Inferior parietal cortex (tissue), 1 donor: ENCODE measurements around the gene SMCO2.
"Not testable (repeated sequence)": the region's sequence is repeated elsewhere in the genome, so short reads cannot be mapped to it uniquely, and the experiment has no call there.

Experiments used
- DNase-seq: peaks from one replicate; pipeline ENCODE4 v3.0.0-alpha.2; 2016; ENCODE audit errors: extremely low spot score

SMCO2 gene

DNA sequence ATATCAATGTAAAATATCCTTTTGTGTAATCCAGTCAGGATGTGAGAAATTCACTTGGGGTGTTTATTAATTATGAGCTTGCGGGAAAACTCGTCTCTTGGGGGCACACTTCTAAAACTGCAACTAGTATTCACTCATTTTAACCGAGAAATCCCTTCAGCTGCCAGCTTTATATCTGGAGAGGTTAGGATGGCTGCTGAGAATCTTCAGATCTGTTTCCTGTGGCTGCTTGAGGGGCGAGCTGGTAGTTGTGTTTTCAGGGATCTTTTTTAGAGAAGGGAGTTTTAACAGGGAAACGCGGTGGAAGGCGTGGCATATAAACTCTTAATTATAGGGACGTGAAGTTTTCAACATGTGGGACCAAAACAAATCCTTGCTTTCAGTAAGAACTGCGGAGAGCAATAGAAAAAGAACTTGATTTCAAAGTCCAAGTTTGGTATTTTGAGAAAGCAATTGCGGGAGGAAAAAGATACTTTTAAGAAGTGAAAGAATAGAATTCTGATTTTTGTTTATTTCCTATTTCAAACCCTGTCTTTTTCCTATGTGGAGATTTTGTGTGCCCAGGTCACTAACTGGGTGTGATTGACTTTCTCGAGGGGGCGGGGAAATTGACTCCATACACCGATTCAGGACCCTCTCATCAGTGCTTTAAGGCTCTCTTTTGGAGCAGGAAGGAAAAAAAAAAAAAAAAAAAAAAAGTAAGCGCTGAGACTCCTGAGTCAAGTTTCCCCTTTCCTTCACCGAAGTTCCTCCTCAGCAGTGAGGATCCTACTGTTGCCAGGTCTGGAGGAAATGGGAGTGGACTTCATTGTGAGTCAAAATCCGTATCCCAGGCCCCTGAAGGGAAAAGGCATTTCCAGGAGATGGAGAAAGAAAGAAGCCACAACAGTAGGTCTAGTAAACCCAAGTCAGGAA lies 78.6 kb downstream of the SMCO2 start:
- DNase-seq: no peak

DNA sequence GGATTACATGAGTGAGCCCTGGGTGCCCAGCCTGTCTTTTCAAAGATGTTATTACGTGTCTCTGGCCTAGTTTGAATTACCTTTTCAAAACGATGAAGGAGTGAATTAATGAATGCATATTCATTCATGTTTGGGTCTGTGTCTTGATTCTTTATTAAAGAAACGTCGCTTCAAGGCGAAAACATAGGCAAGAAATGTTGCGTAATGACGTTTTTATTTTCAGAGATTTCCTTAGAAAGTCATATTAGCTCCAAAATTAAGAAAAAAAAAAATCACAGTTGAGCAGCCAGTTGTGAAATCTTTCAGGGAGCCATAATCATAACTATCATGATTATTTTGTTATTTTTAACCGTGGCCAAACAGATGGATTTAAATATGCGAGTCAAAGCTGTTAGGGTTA lies 81.0 kb downstream of the SMCO2 start:
- DNase-seq: no peak

DNA sequence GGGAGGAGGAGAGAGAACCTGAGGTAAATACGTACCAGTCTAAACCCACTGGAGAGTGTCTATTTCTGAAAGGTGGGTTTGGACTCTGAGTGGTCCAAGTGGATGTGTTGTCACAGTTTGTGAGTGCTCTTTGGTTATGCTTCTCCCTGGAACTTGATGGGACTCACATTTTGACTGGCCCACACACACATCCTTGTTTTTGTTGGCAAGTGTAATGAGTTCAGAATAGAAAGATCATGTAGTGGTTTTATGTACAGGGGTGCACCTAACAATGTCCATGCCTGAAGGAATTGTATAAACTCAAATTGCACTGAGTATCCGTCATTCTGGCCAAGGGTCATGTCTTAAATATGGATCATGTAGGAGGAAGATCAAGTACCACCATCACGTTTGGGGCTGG lies 82.3 kb downstream of the SMCO2 start:
- no peak for DNase-seq

DNA sequence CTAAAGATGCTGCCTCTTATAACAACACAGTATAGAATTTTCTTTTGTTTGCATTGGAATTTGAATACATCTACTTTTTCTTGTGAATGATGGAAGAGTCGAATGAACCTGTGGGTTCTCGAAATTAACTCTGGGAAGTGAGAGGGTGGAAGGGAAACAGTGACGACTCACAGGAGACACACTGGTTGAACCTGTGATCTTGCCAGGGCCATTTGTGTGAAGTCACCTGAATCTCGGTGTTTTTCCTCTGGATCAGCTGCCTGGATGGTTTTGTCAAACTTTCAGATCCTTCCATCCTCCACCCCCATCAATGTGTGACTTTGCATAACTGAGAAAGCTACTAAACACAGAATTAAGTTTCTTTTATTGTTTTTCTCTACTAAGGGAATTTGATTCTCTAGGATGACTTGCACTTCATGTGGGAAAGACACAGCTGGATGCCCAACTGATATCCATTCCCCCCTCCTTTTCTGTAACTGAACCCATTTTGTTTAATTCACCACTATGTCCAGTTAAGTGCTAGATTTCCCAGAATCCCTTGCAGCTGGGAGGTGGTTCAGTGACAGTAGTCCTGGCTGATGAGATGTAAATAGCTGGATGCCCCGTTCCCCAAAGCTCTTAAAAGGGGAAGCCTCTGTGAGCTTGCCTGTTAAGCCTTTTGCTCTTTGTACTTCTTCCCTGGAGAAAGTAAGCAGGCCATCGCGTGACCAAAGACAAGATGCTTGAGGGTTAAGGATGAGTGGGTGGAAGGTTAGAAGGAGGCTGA lies 83.8 kb downstream of the SMCO2 start:
- no peak for DNase-seq

DNA sequence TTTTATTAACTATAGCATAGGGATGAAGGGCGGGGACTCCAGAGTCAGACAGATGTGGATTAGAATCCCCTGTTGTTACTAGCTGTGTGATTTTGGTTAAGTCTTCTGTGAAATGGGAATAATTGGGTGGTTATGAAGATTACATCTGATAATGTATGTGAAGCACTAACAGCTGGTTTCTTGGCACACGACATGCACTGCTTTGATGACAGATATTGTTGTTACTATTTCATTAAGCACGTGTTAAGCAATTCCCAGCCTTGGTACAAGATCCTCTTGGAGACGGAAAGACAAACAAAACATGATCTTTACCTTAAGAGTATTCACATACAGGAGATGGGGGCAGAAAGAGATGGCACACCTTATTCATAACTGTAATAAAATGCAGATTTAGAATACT lies 85.4 kb downstream of the SMCO2 start:
- no peak for DNase-seq

DNA sequence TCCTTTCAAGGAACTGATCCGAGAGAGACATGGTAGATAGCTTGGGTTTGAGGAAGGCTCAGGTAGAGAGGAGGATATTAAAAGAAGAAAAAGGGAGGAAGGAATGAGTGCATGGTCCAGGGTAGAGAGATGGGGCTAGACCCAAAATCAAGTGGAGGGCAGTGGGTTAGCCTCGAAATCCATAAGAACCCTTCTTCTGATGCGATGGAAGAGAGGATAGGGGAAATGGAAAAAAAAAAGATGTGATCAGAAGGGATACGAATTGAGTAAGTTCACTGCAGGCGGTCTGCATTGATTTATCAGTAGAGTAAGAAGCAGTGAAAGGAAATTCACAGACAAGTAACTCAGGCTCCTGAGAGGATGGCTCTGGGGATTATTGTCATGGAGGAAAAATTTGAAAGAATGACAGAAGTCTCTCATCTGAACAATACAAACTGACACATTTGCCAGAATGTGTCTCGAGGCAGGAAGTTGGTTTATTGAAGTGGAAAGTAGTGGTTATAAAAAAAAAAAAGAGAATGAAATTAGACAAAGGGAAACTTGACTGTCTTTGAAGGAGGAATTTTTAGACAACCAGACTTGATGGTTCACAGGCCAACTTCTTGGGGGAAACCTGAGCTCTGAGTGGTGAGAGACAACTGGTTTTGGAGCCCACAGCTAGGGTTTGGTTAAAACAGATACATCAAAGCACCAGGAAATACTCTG lies 87.7 kb downstream of the SMCO2 start:
- no peak for DNase-seq

DNA sequence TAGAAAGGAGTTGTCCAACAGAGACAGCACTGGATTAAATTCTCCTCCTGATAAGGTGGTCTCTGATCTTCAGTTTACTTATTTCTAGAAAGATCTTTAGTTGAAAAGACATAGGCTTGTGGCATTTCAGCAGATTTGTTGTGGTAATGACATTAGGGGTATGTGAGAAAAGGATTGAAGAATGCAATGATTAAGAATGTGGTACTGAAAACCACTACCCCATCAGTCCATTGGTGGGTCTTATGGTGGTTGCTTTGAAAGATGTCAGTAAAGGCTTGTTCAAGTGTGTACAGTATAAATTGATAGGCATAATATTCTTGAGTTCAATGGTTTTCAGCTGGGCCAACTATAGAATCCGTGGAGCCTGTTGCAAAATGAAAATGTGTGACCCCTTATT lies 88.2 kb downstream of the SMCO2 start:
- DNase-seq: no peak

DNA sequence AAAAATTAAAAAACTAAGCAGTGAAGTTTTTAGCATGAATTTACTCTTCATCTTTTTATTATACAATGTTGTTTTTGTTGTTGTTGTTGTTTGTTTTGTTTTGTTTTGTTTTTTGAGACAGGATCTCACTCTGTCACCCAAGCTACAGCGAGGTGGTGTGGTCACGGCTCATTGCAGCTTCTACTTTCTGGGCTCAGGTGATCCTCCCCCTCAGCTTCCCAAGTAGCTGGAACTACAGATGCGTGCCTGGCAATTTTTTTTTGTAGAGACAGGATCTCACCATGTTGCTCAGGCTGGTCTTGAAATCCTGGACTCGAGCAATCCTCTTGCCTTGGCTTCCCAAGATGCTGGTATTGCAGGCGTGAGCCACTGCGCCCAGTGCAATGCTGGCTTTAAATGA lies 88.8 kb downstream of the SMCO2 start:
- no peak for DNase-seq

DNA sequence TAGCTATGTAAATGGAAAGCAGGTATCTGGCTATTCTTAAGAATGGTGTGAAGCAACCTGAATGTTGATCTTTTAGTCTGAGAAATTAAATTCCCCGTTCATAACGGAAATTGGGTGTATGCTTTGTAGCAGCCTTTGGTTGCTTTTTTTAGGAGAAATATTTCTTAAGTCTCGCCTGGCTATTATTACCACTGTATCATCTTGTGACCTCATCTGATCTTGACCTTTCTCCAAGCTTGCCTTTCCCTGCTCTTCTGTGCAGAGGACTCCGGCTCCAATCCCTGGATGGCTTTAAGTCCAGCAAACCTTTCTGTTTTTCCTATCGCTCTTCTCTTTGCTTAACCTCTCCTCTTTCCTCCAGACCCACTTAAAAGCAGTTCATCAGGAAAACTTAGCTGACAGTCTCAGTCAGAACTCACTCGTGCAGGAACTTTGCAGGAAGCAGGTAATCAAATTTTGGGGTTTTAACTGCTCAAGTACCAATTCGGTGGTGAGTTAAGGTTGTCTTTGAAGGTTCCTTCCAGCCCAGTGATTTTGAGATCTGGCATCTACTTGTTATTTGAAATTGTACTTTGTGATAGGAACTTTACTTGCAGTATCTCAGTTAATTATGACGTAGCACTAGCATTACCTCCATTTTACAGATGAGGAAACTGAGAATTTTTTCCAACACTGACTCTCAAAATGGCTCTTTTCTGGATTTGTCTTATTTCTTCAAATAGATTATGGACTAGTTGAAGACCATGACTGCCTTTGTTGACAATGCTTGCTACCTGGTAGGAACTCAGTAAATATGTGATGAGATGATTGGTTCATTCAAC lies 91.5 kb downstream of the SMCO2 start:
- DNase-seq: no peak

DNA sequence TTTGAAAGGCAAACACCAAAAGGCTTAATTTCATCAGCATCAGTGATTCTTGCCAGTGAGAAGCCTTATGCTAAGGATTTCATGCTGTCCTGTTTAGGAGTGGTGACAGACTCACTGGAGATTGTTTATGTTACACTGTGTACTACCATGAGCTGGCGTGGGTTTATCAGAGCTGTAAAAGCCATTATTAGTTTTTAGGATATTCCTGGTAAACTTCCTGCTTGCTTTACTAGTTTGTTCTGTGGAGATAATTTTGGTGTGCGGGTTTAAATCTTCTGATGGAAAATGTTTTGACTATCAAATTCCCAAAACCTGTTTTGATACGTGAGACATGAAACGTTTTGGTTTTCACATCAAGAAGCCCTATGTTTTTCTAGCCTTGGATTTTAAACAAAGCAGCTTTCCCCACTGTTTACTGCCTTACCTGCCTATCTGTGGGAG lies 92.7 kb downstream of the SMCO2 start:
- no peak for DNase-seq

DNA sequence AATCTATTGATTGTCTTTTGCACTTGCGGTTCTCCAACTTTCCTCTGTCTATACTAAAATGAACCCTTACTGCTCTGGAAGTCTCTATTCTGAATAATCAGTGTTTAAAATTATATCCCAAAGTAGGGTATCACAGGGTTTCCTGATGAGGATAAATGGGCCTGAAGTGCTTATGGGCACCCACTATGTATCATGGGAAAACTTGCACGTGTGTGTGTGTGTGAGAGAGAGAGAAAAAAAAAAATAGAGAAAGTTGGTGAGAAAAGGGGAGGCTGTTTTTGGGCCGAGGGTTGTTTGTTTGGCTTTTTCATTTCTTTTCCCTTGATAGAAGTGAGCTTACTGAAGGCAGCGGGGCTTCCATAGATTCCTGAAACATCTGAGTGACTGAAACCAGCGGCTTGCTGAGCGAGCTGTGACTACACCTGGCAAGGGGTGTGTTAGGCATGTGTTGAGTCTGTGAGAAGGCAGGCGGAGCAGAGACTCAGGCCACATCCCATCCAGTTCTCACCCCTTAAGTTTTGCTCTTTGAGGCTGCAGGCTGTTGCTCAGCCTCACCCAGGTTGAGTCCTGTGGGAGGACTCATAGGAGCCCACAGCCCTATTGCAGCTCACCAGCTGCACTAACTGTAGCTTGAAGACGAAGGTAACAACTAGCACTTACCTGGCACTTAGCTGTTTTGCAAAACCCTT lies 94.6 kb downstream of the SMCO2 start:
- DNase-seq: no peak

DNA sequence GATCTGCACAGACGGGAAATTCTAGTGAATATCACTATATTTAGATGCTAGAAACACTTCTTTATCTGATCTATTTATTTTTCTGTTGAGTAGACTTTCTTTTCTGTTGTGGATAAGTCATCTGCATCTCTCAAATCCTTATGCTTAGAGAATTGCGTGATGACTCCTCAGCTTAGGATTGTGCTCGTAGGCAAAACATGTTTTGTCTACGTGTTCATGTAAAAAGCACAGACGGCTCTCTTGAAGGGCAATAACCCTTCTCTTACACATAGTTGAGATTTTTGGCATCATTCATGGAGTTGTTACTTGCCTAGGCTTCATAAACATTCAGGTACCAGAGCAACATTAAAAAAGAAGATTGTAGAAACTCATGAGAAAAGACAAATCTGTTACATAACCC lies 96.1 kb downstream of the SMCO2 start:
- DNase-seq: no peak

DNA sequence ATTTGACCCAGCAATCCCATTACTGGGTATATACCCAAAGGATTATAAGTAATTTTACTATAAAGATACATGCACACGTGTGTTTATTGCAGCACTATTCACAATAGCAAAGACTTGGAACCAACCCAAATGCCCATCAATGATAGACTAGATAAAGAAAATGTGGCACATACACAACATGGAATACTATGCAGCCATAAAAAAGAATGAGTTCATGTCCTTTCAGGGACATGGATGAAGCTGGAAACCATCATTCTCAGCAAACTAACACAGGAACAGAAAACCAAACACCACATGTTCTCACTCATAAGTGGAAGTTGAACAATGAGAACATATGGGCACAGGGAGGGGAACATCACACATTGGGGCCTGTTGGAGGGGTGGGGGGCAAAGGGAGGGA lies 98.3 kb downstream of the SMCO2 start:
- DNase-seq: not testable (repeated sequence)

DNA sequence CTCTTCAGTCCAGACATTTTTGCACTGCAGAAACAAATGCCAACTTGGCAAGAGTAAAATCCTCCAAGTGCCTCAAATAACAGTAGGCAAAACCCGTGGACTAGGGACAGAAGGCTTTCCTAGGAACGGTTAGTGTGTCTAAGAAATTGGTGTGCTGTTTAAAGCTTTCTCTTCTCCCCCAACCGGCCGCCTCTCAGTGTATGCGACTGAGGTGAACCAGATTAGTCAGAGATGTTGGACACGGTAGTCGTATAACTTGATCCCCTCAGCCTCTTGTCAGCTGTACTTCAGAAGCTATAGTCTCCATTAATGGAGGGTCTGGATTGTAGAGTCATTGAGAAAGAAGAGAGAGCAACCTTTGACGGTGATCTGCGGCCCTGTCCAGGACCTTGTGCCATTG lies 99.1 kb downstream of the SMCO2 start:
- no peak for DNase-seq

DNA sequence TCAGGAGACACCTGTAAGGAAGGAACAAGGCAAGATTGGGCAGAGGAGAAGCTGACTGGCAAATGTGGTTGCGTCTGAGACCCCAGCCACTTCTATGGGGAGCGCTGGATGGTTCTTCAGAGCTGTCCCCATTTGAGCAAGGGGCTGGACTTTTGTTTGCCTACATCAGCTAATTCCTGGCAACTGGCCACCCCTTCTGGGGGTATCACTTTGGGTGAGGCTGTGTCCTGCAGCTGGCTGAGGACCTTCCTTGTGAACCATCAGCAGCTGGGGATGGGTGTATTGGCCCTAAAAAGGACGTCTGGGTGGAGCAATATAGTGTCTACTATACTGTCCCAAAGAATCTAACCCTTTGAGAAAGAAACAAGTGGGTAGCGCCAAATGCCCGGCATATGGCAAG lies 101.1 kb downstream of the SMCO2 start:
- DNase-seq: no peak

DNA sequence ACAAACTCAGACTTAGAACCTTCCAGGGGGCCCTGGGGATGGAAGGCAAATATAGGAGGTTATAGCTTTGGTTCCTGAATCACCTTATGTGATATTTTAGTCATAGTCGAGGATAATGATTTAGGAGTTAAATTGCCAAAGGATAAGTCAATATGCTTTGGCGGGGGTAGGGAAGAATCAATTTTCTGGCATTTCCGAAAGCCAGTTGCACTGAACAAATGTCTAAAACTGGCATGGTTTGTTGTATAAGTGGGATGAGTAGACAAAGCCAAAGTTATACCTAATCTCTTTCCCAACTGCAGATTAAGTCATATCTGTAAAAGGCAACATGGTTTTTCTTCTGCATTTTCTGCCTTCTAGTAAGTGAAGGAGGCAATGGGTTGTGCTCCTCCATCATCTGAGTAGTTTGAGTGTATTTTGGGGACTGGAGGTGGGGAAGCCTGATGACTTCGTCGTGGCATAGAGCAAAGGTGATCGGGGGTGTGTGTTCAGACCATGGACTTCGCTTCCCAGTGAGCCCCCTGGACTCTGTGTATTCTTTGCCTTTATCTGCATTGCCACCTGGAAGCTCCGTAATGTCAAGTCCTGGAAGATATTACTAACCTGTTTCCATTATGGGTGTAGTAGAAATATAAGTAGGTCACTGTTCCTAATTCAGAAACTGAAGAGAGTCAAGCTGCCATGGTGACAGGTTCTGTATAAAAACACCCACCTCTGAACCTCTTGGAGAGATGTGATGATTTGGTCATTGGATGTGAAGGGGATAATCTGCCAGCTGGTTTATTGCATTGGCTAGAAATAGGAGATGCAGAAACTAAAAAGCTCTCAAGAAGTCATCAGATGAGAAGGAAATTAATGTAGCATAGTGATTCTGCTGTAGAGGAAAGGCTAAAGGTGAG lies 102.0 kb downstream of the SMCO2 start:
- no peak for DNase-seq

DNA sequence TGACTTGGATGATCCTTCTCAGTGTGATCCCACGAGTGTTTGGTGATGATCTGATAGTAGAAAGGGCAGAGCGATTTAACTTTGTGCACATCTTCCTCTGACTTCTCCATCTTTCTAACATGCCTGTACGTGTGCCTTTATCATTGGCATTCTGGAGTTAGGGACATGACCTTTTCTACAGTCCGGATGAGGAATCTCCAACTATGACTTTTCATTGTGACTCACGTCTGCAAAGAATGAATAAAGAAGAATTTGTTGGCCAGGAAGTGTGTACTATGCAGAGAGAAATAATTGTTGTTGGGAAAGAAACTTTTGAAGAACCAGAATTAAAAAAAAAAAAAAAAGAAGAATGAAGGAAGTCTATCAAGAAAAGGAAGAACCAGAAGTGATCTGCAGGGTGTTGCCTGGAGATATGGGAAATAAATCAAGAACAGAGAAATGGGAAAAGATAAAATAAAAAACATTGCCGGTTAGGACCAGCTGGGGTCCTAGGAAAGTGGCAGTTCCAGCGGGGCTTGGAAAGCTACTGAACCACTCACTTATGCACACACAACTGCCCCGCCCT lies 102.8 kb downstream of the SMCO2 start:
- DNase-seq: no peak

DNA sequence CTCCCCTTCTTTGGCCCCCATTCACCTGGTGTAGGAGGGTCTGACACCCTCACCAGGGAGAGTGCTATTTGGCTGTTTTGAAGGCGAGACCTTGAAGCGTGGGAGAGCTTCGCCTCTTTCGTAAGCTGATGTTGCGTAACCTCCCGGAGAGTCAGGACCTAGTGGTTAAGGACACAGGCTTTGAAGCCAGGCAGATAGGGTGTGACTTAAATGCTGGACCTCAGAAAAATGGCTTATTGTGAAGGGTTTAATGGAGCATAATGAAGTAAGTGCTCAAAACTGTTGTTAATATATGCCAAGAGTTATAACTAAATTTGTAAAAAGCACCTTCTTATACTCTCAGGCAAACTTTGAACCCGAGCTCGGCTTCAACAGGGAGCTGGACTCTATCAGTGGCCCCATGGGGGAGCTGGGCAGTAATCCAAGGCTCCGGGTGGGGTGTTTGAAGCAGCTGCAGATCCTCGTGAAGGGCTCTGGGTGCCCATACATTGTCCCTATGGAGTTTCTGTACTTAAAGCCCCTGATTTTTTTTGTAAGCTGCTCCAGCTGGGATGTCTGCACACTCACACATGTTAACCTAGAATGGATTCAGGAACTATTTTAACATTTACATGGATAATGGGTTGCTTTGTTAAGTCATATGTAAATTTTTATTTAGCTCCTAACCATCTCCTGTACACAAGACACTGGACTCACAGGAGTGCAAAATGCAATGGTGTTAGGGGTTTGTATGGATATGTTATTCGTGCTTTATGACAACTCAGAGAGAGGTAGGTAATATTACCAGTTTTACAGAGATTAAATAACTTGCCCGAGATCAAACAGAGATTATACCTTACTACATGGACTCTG lies 103.5 kb downstream of the SMCO2 start:
- DNase-seq: no peak

DNA sequence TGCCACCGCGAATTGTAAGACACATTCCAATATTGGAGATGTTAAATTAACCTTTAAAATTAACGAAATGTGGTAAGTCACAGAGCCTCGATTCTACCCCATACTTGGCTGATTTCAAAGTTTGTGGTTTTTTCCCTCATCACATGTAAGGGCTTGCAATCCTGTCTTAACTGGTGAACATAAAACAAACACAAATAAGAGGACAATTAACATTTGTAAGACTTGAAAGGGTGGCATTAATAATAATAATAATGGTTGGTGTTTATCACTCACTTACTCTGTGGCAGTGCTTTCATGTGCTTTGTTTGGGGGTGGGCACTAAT lies 104.1 kb downstream of the SMCO2 start:
- no peak for DNase-seq
